ENCODE results near the gene WWC2.

WWC2 gene

DNA sequence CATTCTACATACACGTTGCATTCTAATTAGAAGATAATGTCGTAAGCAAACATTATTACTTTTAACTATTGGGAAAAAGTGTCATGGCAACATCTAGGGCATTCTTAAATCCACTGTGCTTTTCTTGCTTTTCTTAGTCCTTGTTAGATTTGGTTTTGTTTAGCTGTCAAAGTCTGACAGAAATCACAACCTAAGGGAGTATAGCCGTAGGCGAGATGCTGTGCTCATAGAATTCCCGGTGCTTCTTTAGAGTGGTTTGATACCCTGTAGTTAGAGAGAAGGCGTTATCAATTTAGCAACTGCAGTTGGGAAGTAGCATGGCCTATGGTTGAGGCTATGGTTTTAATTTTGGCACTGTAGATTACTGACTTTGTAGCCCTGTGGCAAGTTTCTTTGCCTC lies 45.7 kb downstream of the WWC2 start:
- Histone ChIP-seq H3K27me3 (ENCODE audit: low read length) (no peaks in the 10 kb centered on the region), H3K9me3 (ENCODE audit: insufficient read depth, low read length) (no peaks in the 10 kb centered on the region), H3K4me2 (ENCODE audit: low read depth, low read length, poor library complexity, severe bottlenecking) (no peak overlapping the region), H3K79me2 (ENCODE audit: insufficient read depth, low read length) (no peaks in the 10 kb centered on the region), H3K36me3 (ENCODE audit: low read length) (no peaks in the 10 kb centered on the region), H3K9ac (ENCODE audit: low read length) (no peak overlapping the region), H2AFZ (ENCODE audit: low read depth, low read length, severe bottlenecking) (no peak overlapping the region), H3K9me2 (replicated peaks; ENCODE audit: insufficient read depth, low read length) (no peaks in the 10 kb centered on the region), H3K4me3 (ENCODE audit: insufficient read depth, low read length, poor library complexity, severe bottlenecking) (no peak overlapping the region), H3F3A (ENCODE audit: insufficient read depth) (no peaks in the 10 kb centered on the region), H4K20me1 (ENCODE audit: low read depth, low read length) (no peaks in the 10 kb centered on the region), H3K27ac (ENCODE audit: low read depth, low read length) (no peak overlapping the region)
- TF ChIP-seq, protein P1, sequence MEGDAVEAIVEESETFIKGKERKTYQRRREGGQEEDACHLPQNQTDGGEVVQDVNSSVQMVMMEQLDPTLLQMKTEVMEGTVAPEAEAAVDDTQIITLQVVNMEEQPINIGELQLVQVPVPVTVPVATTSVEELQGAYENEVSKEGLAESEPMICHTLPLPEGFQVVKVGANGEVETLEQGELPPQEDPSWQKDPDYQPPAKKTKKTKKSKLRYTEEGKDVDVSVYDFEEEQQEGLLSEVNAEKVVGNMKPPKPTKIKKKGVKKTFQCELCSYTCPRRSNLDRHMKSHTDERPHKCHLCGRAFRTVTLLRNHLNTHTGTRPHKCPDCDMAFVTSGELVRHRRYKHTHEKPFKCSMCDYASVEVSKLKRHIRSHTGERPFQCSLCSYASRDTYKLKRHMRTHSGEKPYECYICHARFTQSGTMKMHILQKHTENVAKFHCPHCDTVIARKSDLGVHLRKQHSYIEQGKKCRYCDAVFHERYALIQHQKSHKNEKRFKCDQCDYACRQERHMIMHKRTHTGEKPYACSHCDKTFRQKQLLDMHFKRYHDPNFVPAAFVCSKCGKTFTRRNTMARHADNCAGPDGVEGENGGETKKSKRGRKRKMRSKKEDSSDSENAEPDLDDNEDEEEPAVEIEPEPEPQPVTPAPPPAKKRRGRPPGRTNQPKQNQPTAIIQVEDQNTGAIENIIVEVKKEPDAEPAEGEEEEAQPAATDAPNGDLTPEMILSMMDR (IDR thresholded peaks at IDR 0.05; ENCODE audit: insufficient read depth, low read length, poor library complexity, severe bottlenecking): no peak
- no peak for TF ChIP-seq EZH2phosphoT487 (conservative IDR thresholded peaks at IDR 0.05; ENCODE audit: low read length)

- no peaks in the 10 kb centered on the region for H4K20me1 ChIP-seq (ENCODE audit: low read depth, low read length)
- TF ChIP-seq, protein P1 (IDR thresholded peaks at IDR 0.05; ENCODE audit: insufficient read depth, low read length, poor library complexity, severe bottlenecking): no peak
- H3K79me2 ChIP-seq (ENCODE audit: insufficient read depth, low read length): no peaks in the 10 kb centered on the region
Measured at GRCh38 chr4:183145773-183146172, 46.7 kb downstream of the WWC2 start.

DNA sequence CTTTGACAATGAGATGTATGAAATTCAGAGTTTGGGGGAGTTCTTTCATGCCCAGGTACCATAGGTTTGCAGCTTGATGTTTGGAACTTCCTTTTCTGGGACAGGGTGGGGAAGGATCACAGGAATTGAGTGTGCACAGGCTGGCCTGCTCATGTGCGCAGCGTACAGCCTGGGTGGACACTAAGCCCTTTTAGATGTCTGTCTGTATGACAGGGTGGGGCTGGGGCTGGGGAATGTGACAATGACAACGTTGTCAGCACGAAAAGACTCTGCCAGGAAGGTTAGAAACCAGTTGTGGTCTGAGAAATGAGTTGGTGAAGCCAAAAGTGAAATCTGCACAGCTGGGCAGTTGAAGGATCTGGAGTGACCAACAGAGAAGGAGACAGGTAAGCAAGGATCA lies 47.4 kb downstream of the WWC2 start:
- no peak overlapping the region for H3K4me2 ChIP-seq (ENCODE audit: low read depth, low read length, poor library complexity, severe bottlenecking)
- no peaks in the 10 kb centered on the region for H3F3A ChIP-seq (ENCODE audit: insufficient read depth)
- H3K9me2 ChIP-seq (replicated peaks; ENCODE audit: insufficient read depth, low read length): no peaks in the 10 kb centered on the region
- TF ChIP-seq EZH2phosphoT487 (conservative IDR thresholded peaks at IDR 0.05; ENCODE audit: low read length): no peak
- TF ChIP-seq, protein P1 (IDR thresholded peaks at IDR 0.05; ENCODE audit: insufficient read depth, low read length, poor library complexity, severe bottlenecking): no peak
- no peaks in the 10 kb centered on the region for H3K79me2 ChIP-seq (ENCODE audit: insufficient read depth, low read length)
- H3K4me3 ChIP-seq (ENCODE audit: insufficient read depth, low read length, poor library complexity, severe bottlenecking): no peak overlapping the region
- H4K20me1 ChIP-seq (ENCODE audit: low read depth, low read length): no peaks in the 10 kb centered on the region
- H3K36me3 ChIP-seq (ENCODE audit: low read length): no peaks in the 10 kb centered on the region
- H2AFZ ChIP-seq (ENCODE audit: low read depth, low read length, severe bottlenecking): no peak overlapping the region
- no peaks in the 10 kb centered on the region for H3K9me3 ChIP-seq (ENCODE audit: insufficient read depth, low read length)
- no peak overlapping the region for H3K9ac ChIP-seq (ENCODE audit: low read length)
- no peaks in the 10 kb centered on the region for H3K27me3 ChIP-seq (ENCODE audit: low read length)
- H3K27ac ChIP-seq (ENCODE audit: low read depth, low read length): no peak overlapping the region

More at GRCh38 chr4:183145773-183146172, 46.7 kb downstream of the WWC2 start:
- Histone ChIP-seq H3K4me2 (ENCODE audit: low read depth, low read length, poor library complexity, severe bottlenecking) (no peak overlapping the region), H3K9me3 (ENCODE audit: insufficient read depth, low read length) (no peaks in the 10 kb centered on the region), H3K9me2 (replicated peaks; ENCODE audit: insufficient read depth, low read length) (no peaks in the 10 kb centered on the region), H3K27me3 (ENCODE audit: low read length) (no peaks in the 10 kb centered on the region), H3K27ac (ENCODE audit: low read depth, low read length) (no peak overlapping the region), H3K9ac (ENCODE audit: low read length) (no peak overlapping the region), H2AFZ (ENCODE audit: low read depth, low read length, severe bottlenecking) (no peak overlapping the region), H3F3A (ENCODE audit: insufficient read depth) (no peaks in the 10 kb centered on the region), H3K36me3 (ENCODE audit: low read length) (no peaks in the 10 kb centered on the region), H3K4me3 (ENCODE audit: insufficient read depth, low read length, poor library complexity, severe bottlenecking) (no peak overlapping the region)

- no peaks in the 10 kb centered on the region for H3K79me2 ChIP-seq (ENCODE audit: insufficient read depth, low read length)
- H4K20me1 ChIP-seq (ENCODE audit: low read depth, low read length): no peaks in the 10 kb centered on the region
- no peak overlapping the region for H3K4me3 ChIP-seq (ENCODE audit: insufficient read depth, low read length, poor library complexity, severe bottlenecking)
- no peak overlapping the region for H2AFZ ChIP-seq (ENCODE audit: low read depth, low read length, severe bottlenecking)
- no peaks in the 10 kb centered on the region for H3F3A ChIP-seq (ENCODE audit: insufficient read depth)
- H3K9me3 ChIP-seq (ENCODE audit: insufficient read depth, low read length): no peaks in the 10 kb centered on the region
- no peaks in the 10 kb centered on the region for H3K36me3 ChIP-seq (ENCODE audit: low read length)
- H3K27ac ChIP-seq (ENCODE audit: low read depth, low read length): no peak overlapping the region
- no peak overlapping the region for H3K4me2 ChIP-seq (ENCODE audit: low read depth, low read length, poor library complexity, severe bottlenecking)
- no peaks in the 10 kb centered on the region for H3K27me3 ChIP-seq (ENCODE audit: low read length)
- no peaks in the 10 kb centered on the region for H3K9me2 ChIP-seq (replicated peaks; ENCODE audit: insufficient read depth, low read length)
- no peak overlapping the region for H3K9ac ChIP-seq (ENCODE audit: low read length)
- TF ChIP-seq, protein P1 (IDR thresholded peaks at IDR 0.05; ENCODE audit: insufficient read depth, low read length, poor library complexity, severe bottlenecking): no peak
Measured at GRCh38 chr4:183147196-183147595, 48.1 kb downstream of the WWC2 start.
